Activated CD4-positive, CD25-positive, alpha-beta regulatory T cell (primary cell): ENCODE measurements around the gene DBI.
A peak's percentile ranks its signal among the peaks of the same experiment; 100 is the strongest.

Experiments
- DNase-seq, 4 experiments: peaks; one replicate each; lab custom pipeline; 2025; lab: John Stamatoyannopoulos, UW

The DBI gene

GRCh38 chr2:119366649-119367471 is at the start of gene DBI, which contains the start of gene C2orf76:
DBI (plus strand) TSS chr2:119366977; CDS start chr2:119367052, 75 bp downstream.
C2orf76 (minus strand) TSS chr2:119366834; CDS start chr2:119339959, 26,875 bp downstream.
- peak; percentile 78 to 85 (median 82) for DNase-seq

DNA sequence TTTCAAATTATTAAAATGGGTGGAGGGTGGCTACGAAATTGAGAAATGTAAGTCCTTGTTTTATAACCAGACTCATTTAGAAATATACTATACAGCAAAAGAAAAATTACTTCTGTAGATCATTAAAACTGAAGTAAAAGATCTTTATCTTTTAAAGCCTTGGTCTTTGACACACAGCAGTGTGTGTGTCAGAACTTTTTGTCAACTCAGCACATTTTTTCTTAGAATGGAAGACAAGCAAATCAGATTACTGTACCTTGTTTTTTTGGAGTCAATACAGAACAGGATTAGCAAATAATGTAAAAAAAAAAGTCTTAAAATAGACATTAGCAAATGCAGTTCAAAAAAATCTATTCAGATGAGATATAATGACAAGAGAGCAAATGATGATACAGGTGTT is 49.2 kb upstream of the DBI start:
- no peak for DNase-seq

GRCh38 chr2:119319593-119319992 is 47.2 kb upstream of the DBI start:
- DNase-seq, result no peak

DNA sequence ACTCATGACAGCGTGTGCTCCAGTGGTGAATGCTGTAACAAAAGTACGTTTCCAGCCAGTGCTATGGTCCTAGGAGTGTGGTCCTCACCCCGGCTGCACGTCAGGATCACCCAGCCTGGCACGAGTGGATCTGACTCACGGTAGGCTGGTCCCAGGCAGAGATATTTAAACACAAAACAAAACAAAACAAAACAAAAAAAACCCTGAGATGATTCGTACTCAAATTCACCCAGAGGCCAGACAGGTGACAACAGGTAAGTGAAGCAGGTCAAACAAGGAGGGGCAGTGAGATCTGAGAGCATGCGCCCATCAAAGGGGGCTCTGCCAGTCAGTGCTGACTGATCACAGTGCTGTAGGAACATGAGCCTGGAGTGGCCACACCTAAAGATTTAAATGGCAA is 43.3 kb upstream of the DBI start:
- DNase-seq, result no peak

- DNase-seq, result no peak
Observed at GRCh38 chr2:119324685-119325270, 42.0 kb upstream of the DBI start.

DNA sequence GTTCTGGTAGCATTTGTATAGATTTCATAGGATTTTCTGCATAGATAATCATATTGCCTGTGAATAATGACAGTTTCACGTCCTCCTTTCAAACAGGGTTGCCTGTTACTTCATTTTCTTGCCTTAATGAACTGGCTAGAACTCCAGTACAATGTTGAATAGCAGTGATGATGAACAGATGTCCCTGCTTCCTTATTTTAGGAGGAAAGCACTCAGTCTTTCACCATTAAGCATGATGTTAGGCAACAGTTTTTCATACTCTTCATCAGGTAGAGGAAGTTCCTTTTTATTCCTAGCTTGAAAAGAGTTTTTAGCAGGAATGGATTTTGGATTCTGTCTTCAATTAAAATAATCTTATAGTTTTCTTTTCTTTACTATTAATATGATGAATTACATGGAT is 39.8 kb upstream of the DBI start:
- no peak for DNase-seq

DNA sequence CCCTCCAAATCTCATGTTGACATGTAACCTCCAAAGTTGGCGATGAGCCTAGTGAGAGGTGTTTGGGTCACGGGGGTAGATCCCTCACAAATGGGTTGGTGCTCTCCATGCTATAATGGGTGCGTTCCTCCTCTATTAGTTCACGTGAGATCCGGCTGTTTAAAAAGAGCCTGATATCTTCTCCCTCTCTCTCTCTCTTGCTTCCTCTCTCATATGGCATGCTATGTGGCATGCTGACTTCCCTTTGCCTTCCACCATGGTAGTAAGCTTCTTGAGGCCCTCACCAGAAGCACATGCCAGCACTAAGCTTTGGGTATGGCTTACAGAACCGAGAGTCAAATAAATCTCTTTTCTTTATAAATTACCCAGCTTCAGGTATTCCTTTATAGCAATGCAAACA is 39.3 kb upstream of the DBI start:
- DNase-seq, result no peak

DNA sequence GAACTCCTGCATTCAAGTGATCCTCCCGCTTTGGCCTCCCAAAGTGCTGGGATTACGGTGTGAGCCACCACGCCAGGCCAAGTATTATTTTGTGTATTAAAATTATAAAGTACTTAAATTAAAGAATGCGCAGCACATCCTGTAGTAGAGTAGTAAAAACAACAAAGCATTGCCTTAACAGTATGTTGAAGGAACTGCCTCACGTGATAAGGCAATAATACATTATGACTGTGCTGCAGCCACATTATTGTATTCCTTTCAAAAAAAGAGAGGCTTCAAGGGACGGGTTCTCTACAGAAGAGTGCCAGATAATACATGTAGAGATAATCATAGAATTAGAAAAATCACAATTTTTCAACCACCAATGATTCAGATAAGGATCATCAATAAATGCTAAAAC is 33.8 kb upstream of the DBI start:
- no peak for DNase-seq

DNA sequence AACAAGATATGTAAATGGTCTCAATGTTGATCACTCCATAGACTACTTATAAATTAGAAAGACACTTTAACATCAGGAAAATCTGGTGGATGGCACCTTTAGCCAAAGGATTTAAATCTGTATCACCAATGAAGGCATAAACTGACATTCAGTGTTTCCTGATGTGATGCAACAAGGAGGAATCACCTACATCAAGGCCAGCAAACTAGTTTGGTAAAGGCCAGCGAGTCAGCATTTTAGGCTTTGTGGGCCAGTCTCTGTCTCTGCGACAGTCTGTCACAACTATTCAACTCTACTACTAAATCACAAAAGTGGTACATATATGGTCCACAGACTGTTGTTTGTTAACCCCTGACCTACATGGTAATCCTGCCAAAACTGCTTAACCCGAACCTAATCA is 33.4 kb upstream of the DBI start:
- no peak for DNase-seq

GRCh38 chr2:119333833-119334232 is 32.9 kb upstream of the DBI start:
- no peak for DNase-seq

DNA sequence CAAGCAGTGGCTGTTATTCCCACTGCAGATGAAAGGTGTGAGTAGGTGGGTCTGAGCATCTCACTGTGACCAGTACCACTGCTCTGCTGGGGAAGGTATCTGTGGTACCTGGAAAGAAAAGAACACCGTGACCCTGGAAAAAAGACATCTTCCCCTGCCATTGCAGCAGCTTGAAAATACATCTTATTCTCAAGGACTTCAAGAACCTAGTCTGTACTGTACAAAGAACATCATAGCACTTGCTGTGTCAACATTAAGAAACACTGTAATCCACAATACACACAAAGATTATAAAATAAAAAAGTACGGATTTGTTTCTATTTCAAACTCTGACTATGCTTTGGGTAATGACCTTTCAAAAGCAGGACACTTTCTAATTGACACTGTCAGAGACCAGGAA is 29.0 kb upstream of the DBI start:
- DNase-seq, result no peak

- no peak for DNase-seq
Observed at GRCh38 chr2:119338272-119338671, 28.5 kb upstream of the DBI start.

DNA sequence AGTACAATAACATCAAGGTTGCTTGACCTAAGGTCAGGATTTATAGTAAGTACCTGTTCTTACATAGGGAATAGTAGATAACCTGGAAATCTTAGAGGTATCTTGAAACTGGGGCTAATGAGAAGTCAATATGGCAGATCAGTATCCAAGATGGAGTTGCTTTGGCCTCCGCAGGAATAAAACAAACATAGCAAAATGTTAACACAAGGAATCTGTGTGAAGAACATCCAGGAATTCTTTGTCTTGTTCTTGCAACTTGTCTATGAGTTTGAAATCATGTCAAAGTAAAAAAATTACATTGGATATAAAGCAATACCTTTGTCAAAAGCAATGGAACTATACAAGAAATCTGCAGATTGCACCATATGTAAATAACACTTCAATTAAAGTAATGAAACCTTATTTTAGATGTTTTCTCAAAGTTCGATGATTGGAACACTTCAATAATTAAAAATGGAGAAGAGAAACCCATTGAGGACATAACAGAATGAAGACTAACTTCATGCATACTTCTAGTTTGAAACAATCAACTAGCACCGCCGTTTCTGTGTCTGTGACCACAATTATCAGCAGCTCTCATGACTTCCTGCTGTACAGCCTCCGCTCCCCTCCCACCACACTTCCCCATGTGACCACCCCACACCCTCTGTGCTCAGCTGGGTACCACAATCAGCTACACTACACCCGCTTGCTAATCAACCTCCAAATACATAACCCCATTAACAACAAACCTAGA is 27.8 kb upstream of the DBI start:
- peak in 2 of 4 experiments; percentile 11 to 20 for DNase-seq

DNA sequence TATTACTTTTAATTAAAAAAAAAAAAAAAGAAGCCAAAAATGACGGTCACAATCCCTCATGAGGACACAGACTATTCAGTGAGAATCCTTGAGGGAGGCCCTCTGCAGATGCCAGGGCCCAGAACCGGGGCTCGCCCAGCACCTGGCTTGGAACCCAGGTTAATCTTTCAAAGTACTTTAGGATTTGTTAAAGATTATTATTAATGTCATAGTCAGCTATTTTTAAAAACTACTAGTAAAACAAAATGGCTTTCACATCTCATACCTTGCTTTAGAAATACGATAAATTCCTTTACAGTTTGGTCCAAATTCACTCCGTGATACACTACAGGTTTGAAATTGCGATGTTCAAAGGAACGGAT is 27.2 kb upstream of the DBI start:
- DNase-seq, result no peak

DNA sequence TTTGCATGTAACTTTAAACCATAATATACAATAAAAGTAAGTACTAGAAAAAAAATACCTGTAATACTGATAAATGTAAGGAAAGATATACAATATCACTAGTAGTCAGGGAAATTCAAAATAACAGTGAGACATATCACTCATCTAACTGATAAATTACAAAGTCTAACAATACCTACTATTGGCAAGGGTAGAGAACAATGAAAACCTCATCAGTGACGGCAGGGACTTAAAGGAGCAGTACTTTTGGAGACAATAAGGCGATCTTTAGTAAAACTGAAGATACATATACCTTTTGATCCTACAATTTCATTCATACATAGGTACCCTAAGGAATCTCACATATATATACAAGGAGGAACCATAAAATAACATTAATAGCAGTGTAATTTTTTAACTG is 25.1 kb upstream of the DBI start:
- no peak for DNase-seq

DNA sequence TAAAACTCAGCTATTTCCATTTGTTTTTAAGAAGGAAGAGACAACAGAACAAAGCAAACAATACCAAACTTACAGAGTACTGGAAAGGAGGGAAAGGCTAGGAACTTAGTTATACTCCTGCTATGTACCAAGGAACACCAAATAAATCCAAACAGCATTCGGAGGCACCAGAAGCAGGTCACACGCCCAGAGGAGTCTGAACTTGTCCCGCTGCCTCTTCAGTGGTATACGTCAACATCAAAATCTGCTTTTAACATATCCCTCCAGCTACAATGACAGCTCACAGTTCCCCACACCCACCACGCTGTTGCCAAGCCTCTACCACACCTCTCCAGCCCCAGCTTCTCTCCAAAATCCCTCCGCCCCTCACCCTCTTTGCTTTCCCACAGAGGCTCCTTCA is 17.5 kb upstream of the DBI start:
- no peak for DNase-seq

DNA sequence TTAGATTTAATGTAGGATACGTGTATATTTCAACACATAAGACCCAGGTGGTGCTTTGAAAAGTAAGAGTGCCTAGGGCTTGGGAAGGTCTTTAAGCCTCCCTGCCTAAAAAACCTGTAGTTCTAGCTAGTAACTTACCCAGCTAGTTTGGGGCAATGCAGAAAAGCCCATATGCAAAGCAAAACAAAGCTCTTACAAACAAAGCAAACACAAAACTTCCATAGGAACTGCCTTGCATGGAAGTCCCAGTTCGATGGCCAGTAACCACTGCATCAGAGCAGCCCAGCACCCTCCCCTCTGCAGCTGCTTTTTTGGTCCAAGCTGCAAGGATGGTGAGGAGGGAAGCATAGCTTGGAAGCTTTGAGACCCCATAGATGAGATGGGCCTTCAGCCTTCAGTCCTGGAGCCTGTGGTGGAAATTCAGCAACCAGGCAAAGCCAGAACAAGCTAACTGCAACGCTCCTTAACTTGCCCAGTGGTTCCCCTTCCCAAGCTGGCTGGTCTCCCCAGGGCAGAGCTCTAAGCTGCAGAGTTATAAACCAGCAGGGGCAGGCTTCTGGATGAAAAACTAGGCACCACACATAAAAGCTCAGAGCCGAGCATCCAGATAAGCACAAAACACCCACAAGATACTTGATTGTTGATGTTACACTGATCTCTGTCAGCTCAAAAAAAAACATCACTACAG is 16.3 kb upstream of the DBI start:
- no peak for DNase-seq

GRCh38 chr2:119352357-119352756 is 14.4 kb upstream of the DBI start:
- DNase-seq, result no peak

- DNase-seq, result no peak
Observed at GRCh38 chr2:119354860-119355259, 11.9 kb upstream of the DBI start.

DNA sequence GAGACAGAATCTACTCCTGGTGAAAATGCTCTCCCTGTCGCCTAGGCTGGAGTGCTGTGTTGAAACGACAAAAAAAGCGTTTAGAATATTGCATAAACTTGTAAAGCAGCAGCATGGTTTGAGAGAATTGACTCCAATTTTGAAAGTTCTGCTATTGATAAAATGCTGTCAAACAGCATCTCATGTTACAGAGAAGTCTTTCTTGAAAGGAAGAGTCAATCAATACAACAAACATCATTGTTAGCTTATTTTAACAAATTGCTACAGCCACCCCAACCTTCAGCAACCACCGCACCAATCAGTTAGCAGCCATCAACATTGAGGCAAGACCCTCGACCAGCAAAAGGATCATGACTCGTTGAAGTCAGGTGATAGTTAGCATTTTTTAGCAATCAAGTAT is 7.0 kb upstream of the DBI start:
- DNase-seq, result no peak

- DNase-seq, result no peak
Observed at GRCh38 chr2:119360423-119360966, 6.3 kb upstream of the DBI start.

DNA sequence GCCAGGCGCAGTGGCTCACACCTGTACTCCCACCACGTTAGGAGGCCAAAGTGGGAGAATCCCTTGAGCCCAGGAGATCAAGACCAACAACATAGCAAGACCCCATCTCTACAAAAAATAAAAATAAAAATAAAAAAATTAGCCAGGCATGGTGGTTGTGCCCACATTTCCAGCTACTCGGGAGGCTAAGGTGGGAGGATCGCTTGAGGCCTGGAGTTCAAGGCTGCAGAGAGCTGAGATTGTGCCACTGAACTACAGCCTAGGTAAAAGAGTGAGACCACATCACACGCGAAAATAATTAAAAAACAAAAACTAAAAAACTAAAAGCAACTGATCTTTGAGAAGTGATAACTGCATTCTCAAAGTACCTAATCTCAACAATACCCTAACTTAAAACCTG is 2.0 kb upstream of the DBI start:
- no peak for DNase-seq
